K562 (cell line): ENCODE measurements around the gene USH2A.

Experiments
- CBX2 ChIP-seq: fragments of 200-600 bp; sonication (generic); IDR thresholded peaks from one replicate; pipeline ENCODE4 v1.6.1; 2012; ENCODE audit warnings: mild to moderate bottlenecking, low read length, inconsistent platforms; ENCODE audit not compliant: insufficient read depth, poor library complexity, severe bottlenecking
- EZH2 ChIP-seq: IDR thresholded peaks from 2 replicates; pipeline ENCODE4 v1.6.1; 2012; ENCODE audit warnings: low read depth, mild to moderate bottlenecking, inconsistent platforms, low read length, borderline replicate concordance
- FOXP1 ChIP-seq: sonication (generic); formaldehyde crosslinking; IDR thresholded peaks from 2 replicates; pipeline ENCODE4 v1.8.0; 2022; ENCODE audit warnings: mild to moderate bottlenecking, missing genetic modification reagents
- JUN ChIP-seq, 2 experiments: sonication (generic) in 1 of 2; formaldehyde crosslinking in 1 of 2; IDR thresholded peaks; 2 replicates each; pipeline versions ENCODE4 v1.6.1 to v1.8.0; 2012 to 2022; ENCODE audit warnings: borderline replicate concordance in 2 of 2, mild to moderate bottlenecking in 2 of 2, improper control_type of control experiment in 1 of 2, low read depth in 1 of 2, low read length in 1 of 2, missing genetic modification reagents in 1 of 2
- MYBL2 ChIP-seq, 2 experiments: fragments of 450-650 bp in 1 of 2; sonication (generic) in 1 of 2; formaldehyde crosslinking in 1 of 2; IDR thresholded peaks; 2 replicates each; pipeline versions ENCODE4 v1.6.1 to v1.8.1; 2017 to 2022; ENCODE audit warnings: borderline replicate concordance in 1 of 2, inconsistent platforms in 1 of 2, low read depth in 1 of 2, mild to moderate bottlenecking in 1 of 2, missing genetic modification reagents in 1 of 2, moderate library complexity in 1 of 2
- PHF20 ChIP-seq: fragments of 450-650 bp; IDR thresholded peaks from 2 replicates; pipeline ENCODE4 v1.6.1; 2018; ENCODE audit not compliant: partially characterized antibody
- POLR2A ChIP-seq: fragments of 450-650 bp; conservative IDR thresholded peaks from 2 replicates; pipeline ENCODE4 v1.6.1; 2016
- RAD51 ChIP-seq: fragments of 450-650 bp; IDR thresholded peaks from 2 replicates; pipeline ENCODE4 v1.7.1; 2016; ENCODE audit warnings: low read depth, mild to moderate bottlenecking, borderline replicate concordance
- SMAD4 ChIP-seq: fragments of 250-450 bp; sonication (Bioruptor Pico); conservative IDR thresholded peaks from 2 replicates; pipeline ENCODE4 v1.8.0; 2021; ENCODE audit warnings: inconsistent platforms, mild to moderate bottlenecking, moderate library complexity
- SPI1 ChIP-seq: IDR thresholded peaks from 2 replicates; pipeline ENCODE4 v1.6.1; 2011; ENCODE audit warnings: low read depth, low read length, control low read depth, borderline replicate concordance
- SREBF1 ChIP-seq: fragments of 150-350 bp; IDR thresholded peaks from 2 replicates; pipeline ENCODE4 v1.6.1; 2014; ENCODE audit warnings: antibody characterized with exemption, low read depth, low read length, borderline replicate concordance
- ZNF217 ChIP-seq: sonication (generic); formaldehyde crosslinking; IDR thresholded peaks from 2 replicates; pipeline ENCODE4 v1.8.0; 2022; ENCODE audit warnings: mild to moderate bottlenecking, missing genetic modification reagents
- TF ChIP-seq, protein P1 (sequence below), 3 experiments: IDR thresholded peaks in 2 of 3; conservative IDR thresholded peaks in 1 of 3; 2 replicates each; pipeline ENCODE4 v1.5.1; 2011 to 2012; ENCODE audit warnings: low read length in 3 of 3, mild to moderate bottlenecking in 3 of 3, control low read depth in 2 of 3, improper control_type of control experiment in 1 of 3, inconsistent platforms in 1 of 3, low read depth in 1 of 3, mixed read lengths in 1 of 3, moderate library complexity in 1 of 3; ENCODE audit not compliant: insufficient read depth in 2 of 3
- TF ChIP-seq, protein P2 (sequence below), 2 experiments: IDR thresholded peaks; 2 replicates each; pipeline ENCODE4 v1.6.1; 2012; ENCODE audit warnings: improper control_type of control experiment in 2 of 2, low read depth in 2 of 2, low read length in 2 of 2, borderline replicate concordance in 1 of 2

DNA sequence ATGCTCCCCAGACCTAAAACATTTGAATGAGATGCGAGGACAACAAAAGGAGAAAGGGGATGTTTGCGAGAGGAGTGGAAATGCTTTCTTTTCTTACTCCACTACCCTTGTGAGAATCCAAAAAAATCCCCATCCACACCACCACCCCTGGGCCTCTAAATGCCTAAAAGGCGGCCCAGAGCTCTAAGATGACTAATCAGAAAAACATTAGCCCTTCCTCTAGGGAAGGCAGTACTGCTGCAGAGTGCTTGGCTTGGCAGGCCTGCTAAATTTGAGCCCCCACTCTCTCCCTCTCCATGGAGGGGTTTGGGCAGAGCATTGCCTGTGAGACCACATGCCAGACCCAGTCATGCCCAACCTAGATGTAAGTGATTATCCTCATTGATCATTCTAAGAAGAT lies 347.9 kb downstream of the USH2A start:
- TF ChIP-seq, protein P1, sequence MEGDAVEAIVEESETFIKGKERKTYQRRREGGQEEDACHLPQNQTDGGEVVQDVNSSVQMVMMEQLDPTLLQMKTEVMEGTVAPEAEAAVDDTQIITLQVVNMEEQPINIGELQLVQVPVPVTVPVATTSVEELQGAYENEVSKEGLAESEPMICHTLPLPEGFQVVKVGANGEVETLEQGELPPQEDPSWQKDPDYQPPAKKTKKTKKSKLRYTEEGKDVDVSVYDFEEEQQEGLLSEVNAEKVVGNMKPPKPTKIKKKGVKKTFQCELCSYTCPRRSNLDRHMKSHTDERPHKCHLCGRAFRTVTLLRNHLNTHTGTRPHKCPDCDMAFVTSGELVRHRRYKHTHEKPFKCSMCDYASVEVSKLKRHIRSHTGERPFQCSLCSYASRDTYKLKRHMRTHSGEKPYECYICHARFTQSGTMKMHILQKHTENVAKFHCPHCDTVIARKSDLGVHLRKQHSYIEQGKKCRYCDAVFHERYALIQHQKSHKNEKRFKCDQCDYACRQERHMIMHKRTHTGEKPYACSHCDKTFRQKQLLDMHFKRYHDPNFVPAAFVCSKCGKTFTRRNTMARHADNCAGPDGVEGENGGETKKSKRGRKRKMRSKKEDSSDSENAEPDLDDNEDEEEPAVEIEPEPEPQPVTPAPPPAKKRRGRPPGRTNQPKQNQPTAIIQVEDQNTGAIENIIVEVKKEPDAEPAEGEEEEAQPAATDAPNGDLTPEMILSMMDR (IDR thresholded peaks at IDR 0.05 in 2 of 3, conservative IDR thresholded peaks at IDR 0.05 in 1 of 3; ENCODE audit: insufficient read depth in 2 of 3, low read depth in 1 of 3, low read length in 3 of 3), result no peak
- TF ChIP-seq, protein P2, sequence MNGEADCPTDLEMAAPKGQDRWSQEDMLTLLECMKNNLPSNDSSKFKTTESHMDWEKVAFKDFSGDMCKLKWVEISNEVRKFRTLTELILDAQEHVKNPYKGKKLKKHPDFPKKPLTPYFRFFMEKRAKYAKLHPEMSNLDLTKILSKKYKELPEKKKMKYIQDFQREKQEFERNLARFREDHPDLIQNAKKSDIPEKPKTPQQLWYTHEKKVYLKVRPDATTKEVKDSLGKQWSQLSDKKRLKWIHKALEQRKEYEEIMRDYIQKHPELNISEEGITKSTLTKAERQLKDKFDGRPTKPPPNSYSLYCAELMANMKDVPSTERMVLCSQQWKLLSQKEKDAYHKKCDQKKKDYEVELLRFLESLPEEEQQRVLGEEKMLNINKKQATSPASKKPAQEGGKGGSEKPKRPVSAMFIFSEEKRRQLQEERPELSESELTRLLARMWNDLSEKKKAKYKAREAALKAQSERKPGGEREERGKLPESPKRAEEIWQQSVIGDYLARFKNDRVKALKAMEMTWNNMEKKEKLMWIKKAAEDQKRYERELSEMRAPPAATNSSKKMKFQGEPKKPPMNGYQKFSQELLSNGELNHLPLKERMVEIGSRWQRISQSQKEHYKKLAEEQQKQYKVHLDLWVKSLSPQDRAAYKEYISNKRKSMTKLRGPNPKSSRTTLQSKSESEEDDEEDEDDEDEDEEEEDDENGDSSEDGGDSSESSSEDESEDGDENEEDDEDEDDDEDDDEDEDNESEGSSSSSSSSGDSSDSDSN (IDR thresholded peaks at IDR 0.05; ENCODE audit: borderline replicate concordance in 1 of 2, low read depth in 2 of 2, low read length in 2 of 2), result no peak
- TF ChIP-seq SREBF1, result no peak
- no peak for TF ChIP-seq PHF20
- TF ChIP-seq ZNF217 (CRISPR knock-in tag), result no peak
- TF ChIP-seq JUN (IDR thresholded peaks at IDR 0.05; ENCODE audit: borderline replicate concordance, low read depth, low read length), result no peak
- no peak for TF ChIP-seq JUN (CRISPR knock-in tag; IDR thresholded peaks at IDR 0.05; ENCODE audit: borderline replicate concordance)
- no peak for TF ChIP-seq MYBL2 (IDR thresholded peaks at IDR 0.05; ENCODE audit: low read depth)
- TF ChIP-seq MYBL2 (CRISPR knock-in tag; IDR thresholded peaks at IDR 0.05; ENCODE audit: borderline replicate concordance), result no peak
- no peak for TF ChIP-seq SMAD4 (CRISPR knock-in tag)
- TF ChIP-seq POLR2A, result no peak
- no peak for TF ChIP-seq CBX2
- no peak for TF ChIP-seq EZH2
- TF ChIP-seq RAD51, result no peak
- TF ChIP-seq FOXP1 (CRISPR knock-in tag), result no peak
- no peak for TF ChIP-seq SPI1
